Fibroblast of villous mesenchyme (primary cell): ENCODE data around the gene GGCX. TPM values are rescaled to one million over a fixed set of nuclear protein-coding genes. Genes with fewer than 3 reads are reported as not detected.
A peak's percentile ranks its signal among the peaks of the same experiment; 100 is the strongest.

Experiments
- DNase-seq: peaks from one replicate; pipeline ENCODE4 v3.0.0-alpha.2; 2010; ENCODE audit warnings: low read depth
- H3K4me3 ChIP-seq: 2 replicates; pipeline ENCODE4 v1.5.1; 2011; ENCODE audit warnings: low read depth, mild to moderate bottlenecking, low read length
- total RNA-seq: library from RNA; depleted of rRNA; stranded (reverse); fragments of >200 nt; gene quantifications from 2 replicates; pipeline ENCODE4 v1.2.3, GENCODE V29; 2012
- TF ChIP-seq, protein P1 (sequence below): IDR thresholded peaks from 2 replicates; pipeline ENCODE4 v1.5.1; 2012; ENCODE audit warnings: low read depth, mild to moderate bottlenecking, low read length; ENCODE audit not compliant: insufficient read depth

The GGCX gene
- total RNA-seq, 1 donor: 51.4 TPM

DNA sequence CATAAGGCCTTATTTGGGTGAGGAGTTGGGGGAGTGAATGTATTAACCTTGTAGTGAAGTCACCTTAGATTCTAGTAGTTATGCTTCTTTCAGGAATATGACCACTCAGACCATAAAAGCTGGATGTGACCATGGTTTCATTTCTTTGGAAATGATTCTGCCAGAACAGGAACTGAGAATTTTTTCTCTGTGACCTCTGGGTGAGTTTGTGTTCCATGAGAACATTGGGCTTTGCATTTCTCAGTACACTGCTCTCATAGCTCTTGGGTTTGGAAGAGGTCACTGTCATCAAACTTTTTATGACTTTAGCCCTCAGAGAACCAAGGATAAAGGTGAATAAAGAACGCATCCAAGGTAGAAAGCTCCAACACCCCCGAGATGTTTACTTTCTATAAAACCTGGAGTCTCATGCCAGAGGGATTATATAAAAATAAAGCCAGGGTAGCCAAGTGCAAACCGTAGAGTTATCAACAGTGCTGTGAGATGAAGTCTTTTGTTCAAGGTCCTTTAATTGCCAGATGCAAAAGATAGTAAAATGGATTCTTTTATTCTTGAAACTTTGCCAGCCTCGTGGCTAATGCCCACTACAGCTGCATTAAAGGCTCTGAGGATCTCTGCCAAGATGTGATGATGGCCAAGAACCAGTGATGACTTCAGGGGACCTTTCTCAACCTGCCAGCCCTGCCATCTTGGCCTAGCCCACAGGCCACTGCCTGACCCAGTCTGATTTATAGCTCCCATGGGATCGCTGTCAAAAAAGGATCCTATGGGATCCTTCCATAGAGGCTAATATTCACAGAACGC is 50.1 kb downstream of the GGCX start:
- peak; percentile 42 for DNase-seq
- TF ChIP-seq, protein P1, sequence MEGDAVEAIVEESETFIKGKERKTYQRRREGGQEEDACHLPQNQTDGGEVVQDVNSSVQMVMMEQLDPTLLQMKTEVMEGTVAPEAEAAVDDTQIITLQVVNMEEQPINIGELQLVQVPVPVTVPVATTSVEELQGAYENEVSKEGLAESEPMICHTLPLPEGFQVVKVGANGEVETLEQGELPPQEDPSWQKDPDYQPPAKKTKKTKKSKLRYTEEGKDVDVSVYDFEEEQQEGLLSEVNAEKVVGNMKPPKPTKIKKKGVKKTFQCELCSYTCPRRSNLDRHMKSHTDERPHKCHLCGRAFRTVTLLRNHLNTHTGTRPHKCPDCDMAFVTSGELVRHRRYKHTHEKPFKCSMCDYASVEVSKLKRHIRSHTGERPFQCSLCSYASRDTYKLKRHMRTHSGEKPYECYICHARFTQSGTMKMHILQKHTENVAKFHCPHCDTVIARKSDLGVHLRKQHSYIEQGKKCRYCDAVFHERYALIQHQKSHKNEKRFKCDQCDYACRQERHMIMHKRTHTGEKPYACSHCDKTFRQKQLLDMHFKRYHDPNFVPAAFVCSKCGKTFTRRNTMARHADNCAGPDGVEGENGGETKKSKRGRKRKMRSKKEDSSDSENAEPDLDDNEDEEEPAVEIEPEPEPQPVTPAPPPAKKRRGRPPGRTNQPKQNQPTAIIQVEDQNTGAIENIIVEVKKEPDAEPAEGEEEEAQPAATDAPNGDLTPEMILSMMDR: no peak
- no peak overlapping the region for H3K4me3 ChIP-seq

DNA sequence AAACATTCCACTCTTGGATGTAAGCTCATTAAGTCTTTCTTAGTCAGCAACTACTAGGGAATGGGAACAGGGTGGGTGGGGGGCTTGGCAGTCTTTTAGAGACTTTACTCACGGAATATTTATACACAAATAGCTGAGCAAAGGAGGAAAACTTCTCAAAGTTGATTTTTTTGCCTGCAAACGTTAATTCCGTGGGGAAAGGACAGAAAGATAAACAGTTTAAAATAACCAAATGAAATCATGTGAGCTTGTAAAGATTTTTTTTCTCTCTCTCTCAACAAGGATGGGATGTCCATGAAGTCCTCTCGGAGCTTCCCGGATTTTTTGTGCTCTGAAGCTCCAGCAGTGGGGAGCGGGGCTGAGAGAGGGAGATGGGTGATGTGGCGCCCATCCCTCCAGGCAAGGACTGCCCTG is 54.5 kb downstream of the GGCX start:
- TF ChIP-seq, protein P1: no peak
- peak; percentile 77 for DNase-seq
- H3K4me3 ChIP-seq: no peak overlapping the region

DNA sequence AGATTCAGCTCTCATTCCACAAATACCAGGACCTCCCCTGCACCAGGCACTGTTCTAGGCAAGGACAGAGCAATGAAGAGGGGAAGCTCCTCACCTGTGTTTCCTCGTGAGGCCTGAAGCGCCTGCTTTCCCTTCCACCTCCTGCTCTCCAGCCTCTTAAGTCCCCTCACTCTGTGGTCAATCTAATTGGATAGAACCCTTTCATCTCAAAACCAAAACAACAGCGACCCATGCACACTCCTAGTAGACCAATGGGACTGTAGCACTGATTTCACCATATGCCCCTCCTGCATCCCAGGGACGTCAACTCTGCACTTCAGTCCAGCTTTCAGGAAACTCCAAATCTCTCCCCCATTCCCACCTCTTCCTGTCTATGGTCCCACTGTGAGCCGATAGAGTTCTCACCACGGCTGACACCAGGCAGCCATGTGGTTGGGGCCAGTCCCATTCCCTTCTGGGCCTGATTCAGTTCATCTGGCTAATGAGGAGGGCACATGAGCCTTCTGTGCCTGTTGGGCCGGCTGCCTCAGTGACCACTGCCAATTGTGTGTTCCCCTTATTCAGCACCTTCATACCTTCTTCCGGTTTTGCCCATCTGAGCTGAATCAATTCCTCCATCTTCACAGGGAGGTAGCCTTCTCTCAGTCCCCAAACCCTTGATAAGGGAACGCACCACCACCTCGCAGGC is 55.6 kb downstream of the GGCX start:
- TF ChIP-seq, protein P1: no peak
- DNase-seq: no peak
- no peak overlapping the region for H3K4me3 ChIP-seq

DNA sequence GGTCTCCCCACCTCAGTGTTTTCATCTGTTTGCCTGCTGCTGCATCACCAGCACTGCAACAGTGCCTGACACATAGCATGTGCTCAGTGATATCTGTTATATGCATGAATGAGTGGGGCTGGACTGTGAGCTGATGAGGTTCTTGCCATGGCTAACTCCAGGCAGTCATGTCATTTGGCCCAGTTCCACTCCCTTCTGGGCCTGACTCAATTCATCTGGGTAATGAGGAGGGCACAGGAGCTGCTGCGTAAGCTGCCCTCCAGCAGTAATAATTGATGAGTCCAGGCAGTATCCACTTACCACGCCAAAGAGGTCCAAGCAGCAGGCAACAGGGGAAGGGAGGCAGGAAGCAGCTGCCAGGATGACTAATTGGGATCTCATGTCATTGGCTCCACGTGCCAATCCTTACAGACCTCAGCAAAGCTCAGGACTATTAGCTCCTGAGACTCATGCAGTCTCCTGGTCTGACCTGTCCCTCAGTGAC is 56.5 kb downstream of the GGCX start:
- TF ChIP-seq, protein P1: no peak
- DNase-seq: peak; percentile 83
- no peak overlapping the region for H3K4me3 ChIP-seq

DNA sequence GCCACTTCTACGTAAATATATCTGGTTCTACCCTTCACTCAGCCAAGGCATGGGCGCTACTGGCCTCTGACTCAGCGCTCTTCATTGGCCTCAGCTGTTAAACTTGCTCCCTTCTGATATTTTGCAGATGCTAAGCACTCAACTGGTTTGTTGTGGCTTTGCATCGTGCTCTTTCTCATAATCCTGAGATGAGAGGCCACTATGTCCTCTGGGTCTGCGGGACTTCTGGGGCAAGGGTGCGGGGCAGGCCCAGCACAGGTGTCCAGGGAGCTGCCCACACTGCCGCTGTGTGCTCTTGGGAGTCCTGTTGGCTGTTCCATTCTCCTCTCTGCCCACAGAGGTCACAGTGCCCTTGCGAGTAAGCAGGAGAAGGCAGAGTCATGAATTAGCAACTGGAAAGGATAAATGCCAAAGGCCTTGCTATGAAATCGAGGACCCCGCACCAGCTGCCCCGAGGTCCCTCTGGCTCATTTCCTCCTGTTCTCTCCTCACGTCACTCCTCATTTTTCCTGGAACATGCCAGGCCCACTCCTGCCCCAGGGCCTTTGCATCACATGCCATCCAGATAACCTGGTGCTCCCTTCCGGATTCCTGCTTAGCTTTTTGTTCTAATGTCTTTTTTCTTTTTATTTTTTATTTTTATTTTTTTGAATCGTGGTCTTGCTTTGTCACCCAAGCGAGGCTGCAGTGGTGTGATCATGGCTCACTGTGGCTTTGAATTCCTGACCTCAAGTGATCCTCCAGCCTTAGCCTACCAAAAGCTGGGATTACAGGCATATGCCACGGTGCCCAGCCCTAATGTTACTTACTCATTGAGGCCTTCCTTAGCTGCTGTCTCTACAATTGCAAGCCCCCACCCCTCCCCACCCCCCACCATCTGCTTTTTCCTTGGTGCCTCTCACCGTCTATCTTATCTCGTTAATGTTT is 57.2 kb downstream of the GGCX start:
- peak; percentile 81 for DNase-seq
- no peak overlapping the region for H3K4me3 ChIP-seq
- TF ChIP-seq, protein P1: no peak

DNA sequence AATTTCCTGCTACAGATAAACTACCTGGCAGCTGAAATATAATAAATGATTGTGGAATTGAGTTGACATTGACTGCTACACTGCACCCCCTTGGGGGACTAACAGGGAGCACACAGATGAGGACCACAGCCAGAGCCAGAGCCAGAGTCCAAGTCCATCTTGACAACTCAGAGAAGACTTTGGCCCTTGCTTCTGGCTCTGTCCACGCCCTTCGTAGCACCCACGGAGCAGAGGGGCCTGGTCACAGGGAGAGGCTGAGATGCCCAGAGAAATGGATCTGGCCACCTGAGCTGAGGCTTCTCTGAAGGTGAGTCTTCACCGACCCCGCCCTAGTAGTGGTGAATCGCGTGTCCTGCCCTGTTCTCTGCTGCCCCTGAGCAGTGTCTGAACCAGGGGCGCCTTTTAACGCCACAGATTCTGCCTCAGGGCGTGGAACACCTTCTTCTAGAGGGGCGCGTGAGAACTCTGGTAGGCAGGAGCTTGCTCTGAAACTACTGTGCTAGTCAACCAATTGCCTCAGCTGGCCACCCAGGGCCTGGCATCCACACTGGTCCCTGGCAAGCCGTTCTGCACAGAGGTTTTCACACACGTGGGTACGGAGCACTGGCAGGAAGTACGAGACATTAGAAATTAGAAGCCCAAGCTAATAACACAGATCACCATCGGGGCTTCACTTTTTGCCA is 58.0 kb downstream of the GGCX start:
- TF ChIP-seq, protein P1: no peak
- no peak for DNase-seq
- H3K4me3 ChIP-seq: no peak overlapping the region
